GM18867 (cell line): ENCODE measurements around the gene FAM161B.
"Not testable (repeated sequence)": the region's sequence is repeated elsewhere in the genome, so short reads cannot be mapped to it uniquely, and the experiment has no call there.

Source experiments
- ATAC-seq: cut with Tn5 transposase; IDR thresholded peaks from one replicate; pipeline ENCODE4 v1.9.1; 2021; ENCODE audit warnings: mild to moderate bottlenecking, moderate library complexity; ENCODE audit not compliant: unreplicated experiment

The FAM161B gene, protein sequence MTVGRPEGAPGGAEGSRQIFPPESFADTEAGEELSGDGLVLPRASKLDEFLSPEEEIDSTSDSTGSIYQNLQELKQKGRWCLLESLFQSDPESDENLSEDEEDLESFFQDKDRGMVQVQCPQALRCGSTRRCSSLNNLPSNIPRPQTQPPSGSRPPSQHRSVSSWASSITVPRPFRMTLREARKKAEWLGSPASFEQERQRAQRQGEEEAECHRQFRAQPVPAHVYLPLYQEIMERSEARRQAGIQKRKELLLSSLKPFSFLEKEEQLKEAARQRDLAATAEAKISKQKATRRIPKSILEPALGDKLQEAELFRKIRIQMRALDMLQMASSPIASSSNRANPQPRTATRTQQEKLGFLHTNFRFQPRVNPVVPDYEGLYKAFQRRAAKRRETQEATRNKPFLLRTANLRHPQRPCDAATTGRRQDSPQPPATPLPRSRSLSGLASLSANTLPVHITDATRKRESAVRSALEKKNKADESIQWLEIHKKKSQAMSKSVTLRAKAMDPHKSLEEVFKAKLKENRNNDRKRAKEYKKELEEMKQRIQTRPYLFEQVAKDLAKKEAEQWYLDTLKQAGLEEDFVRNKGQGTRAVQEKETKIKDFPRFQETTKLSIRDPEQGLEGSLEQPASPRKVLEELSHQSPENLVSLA

DNA sequence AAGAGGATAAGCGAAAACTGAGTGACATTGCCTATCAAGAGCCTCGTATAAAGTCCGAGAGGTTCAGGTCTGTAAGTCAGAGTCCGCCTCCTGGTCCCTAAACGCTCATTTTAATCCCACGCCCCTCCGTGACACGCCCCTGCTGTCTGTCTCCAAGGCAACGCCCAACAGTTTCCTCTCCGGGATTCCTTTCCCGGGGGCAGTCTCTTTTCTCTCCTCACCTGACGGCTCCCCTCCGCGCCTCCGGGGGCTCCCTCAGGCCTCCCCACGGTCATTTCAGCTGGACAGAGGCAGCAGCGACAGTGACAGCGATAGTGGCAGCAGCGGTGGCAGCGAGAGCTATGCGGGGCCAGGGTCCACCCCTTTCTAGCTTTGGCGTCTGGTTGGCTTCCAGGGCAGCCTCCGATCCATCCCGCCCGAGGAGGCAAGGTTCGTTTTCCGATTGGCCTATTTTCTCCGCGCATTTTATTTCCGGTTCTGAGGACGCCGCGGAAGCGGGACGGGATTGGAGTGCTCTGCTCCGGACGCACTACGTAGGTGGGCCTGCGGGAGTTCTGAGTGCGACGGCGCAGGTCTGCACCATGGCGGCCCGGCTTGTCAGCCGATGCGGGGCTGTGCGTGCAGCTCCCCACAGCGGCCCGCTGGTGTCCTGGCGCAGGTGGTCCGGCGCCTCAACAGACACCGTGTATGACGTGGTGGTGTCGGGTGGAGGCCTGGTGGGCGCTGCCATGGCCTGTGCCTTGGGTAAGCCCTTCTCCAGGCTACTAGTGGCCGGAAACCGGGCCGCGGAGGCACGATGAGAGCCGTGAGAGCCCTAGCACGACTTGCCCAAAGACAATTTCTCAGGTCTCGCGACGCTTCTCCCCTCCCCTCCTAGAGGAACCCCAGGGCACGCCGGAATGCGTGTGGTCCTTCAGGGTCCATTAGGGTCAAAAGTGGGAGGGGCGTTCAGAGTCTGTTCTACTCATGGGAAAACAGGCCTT lies at the start of gene FAM161B, which contains the start of gene COQ6:
Gene FAM161B (minus strand): TSS at position 343 of the 983 bp plus-strand sequence. CDS start 68 bp downstream, at position 275.
Gene COQ6 (plus strand): TSS at position 551 of the 983 bp plus-strand sequence. CDS start 31 bp downstream, at position 582.
- ATAC-seq: peak; percentile 88

DNA sequence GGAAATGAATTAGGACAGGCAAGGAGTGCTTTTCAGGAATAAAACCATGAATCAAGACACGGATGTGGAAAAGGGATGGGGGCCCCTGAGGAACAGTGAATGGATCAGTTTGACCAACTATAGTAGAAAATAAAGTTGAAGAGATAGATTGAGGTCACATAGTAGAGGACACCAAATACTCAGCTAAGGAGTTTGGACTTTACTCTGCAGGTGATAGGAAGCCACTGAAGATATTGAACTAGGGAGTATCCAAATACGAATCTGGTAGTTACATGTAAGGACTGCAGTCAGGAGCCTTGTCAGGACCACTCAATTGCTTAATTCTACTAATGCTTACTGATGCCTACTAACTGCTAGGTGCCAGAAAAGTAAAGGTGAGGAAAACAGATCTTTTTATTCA lies 48.8 kb upstream of the FAM161B start:
- ATAC-seq: no peak

DNA sequence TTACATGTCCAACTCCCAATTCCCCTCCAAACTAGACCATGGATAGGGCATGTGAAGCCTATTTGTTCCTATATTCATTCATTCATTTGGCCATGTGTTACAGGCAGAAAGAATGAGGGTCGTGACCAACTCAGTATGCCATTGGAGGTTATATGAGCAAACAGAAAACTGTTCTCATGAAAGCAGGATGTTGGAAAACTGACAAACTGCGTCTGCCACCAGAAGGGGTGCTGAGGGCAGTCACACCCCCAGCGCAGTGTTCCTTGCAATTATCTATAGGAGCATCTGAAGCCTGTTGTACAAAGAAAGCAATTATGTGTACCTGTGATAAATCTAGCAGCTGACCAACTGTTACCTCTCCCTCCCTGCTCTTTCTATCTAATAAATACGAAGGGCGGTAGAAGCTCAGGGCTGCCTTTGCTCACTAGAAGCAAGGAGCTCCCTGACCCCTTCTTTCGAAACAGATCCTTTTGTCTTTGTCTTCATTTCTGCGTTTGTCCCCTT lies 48.1 kb upstream of the FAM161B start:
- ATAC-seq: no peak

DNA sequence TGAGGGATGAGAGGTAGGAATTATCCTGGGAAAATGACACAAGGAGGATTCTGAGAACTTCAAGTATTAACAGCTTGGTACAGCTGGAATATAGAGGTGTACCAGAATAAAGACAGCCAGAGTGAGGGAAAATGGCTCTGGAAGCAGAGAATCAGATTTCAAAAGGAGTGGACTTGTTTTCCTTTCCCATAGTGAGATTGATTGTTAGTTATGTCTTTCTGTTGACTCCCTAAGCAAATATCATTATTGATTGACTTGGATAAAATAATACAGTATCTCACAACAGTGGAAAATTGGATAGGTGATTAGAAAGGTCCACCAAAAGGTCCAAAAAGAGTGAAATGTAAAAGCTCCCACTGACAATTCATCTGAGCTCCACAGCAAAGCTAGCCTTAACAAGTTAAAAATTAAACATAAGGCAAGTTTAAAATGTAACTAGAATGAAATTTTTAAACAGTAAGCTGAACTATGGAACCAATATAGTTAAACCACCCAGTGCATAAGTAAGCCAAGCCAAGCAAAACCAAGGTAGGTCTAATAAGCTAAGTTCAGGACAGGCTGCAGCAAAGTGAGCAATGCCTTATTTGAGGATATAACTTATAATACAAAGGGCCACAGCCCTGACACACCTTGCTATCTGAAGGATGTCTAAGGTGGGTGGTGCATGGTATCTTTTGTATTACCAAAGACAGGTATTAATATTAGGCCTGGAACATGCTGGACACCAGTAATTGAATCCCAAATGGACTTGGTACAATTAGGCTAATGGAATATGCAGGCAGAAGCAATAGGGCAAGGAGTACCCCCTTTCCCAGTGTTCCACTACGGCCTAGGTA lies 47.4 kb upstream of the FAM161B start:
- ATAC-seq: no peak

DNA sequence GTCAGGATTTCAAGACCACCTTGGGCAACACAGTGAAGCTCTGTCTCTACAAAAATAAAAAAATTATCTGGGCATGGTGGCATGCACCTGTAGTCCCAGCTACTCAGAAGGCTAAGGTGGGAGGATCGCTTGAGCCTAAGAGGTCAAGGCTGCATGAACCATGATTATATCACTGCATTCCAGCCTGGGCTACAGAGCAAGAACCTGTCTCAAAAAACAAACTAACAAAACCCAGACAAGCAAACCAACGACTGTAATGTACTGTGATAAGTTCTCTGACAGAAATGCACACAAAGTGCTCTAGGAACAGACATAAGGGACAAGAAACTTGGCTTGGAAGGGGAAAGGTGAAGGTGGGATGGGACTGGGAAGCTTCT lies 46.8 kb upstream of the FAM161B start:
- ATAC-seq: no peak

DNA sequence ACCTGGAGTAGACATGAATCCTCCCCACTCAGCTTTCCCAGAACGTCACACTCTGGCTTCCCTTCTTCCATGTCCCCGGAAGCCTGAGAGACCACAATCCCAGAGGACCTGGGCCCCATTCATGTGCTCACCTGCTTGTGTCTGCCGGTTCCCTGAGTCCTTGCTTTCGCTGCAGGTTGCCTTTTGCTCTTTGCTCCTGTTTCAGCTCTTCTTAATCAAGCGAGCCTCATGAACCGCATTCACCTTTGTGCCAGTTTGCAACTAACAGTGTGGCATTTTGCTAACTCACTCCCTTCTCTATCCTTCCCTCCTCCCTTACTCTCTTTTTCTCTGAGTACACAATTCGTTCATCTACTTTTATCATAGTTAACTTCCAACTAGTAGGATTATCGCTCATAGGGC lies 46.1 kb upstream of the FAM161B start:
- no peak for ATAC-seq

DNA sequence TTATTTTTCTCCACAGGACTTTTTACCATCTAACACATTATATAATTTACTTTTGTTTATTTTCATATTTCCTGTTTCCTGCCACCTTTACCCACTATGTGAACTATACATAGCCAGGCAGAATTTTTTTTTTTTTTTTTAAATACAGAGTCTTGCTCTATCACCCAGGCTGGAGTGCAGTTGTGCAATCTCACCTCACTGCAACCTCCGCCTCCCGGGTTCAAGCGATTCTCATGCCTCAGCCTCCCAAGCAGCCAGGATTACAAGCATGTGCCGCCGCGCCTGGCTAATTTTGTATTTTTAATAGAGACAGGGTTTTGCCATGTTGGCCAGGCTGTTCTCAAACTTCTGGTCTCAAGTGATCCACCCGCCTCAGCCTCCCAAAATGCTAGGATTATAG lies 45.0 kb upstream of the FAM161B start:
- ATAC-seq: not testable (repeated sequence)

DNA sequence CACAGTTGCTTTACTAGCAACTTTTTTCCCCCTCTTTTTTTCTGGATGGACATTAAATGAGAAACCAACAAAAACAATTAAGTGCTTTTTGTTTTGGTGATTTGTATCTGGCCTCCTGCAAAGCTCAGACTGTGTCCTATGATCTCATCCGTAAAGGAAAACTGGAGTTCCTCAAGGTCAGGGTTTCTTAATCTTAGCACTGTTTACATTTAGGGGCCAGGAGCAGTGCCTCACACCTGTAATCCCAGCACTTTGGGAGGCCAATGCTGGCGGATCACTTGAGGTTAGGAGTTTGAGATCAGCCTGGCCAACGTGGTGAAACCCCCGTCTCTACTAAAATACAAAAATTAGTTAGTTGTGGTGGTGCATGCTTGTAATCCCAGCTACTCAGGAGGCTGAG lies 41.2 kb upstream of the FAM161B start:
- ATAC-seq: no peak

DNA sequence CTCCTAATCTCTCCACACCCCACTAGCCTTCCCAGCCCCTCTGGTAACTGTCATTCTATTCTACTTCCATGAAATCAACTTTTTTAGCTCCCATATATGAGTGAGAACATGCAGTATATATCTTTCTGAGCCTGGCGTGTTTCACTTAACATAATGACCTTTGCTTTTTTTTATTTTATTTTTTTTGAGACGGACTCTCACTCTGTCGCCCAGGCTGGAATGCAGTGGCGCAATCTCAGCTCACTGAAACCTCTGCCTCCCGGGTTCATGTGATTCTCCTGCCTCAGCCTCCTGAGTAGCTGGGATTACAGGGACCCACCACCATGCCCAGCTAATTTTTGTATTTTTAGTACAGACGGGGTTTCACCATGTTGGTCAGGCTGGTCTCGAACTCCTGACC lies 38.8 kb upstream of the FAM161B start:
- ATAC-seq: not testable (repeated sequence)

DNA sequence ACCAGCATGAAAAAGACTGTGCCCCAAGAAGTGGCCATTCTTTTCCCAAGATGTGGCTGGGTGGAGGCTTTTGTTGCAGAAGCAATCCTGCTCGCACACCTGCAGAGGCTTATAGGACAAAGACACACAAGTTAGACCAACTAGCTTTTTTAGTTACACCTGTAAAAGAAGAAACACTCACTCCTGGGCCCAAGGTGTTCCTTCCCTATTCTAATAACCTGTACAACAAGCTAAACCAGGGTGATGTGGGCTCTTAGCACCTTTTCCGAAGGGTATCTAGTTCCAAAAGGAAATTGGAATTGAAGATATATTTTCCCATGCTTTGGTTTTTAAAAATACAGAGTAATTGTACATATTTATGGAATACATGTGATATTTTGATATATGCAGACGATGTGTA lies 38.2 kb upstream of the FAM161B start:
- no peak for ATAC-seq

DNA sequence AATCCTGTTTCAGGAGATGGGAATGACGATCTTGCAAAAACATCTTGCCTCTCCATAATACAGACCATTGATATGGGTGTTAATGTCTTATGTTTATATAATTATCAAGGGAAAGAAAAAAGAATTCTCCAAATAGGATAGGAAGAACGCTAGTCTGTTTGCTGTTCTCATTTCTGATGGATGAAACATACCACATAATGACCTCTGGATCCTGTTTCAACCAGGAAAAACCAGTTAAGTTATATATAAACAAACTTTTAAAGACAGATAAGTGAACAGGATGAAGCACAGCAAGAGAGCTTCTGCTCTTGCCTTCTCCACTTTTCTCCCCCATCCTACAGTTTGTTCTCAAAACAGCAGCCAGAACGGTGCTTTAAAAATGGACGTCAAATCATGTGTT lies 28.0 kb upstream of the FAM161B start:
- no peak for ATAC-seq

DNA sequence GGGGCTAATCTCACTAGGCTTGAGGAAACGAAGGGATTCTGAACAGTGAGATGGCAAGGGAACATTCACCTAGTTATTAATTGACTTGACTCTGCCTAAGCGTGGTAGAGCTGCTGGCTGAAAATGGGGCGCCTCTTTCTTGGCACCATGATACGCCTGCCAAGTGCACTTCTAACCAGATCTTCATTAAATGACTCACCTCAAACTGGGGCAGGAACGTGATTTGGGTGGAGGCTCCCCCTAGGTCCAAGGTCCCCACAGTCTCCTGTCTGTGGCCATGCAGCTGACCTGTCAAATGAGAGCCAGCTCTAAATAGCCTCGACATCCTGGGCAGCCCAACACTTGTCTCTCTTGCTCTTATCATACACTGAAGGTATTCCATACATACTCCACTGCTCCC lies 26.2 kb upstream of the FAM161B start:
- no peak for ATAC-seq

DNA sequence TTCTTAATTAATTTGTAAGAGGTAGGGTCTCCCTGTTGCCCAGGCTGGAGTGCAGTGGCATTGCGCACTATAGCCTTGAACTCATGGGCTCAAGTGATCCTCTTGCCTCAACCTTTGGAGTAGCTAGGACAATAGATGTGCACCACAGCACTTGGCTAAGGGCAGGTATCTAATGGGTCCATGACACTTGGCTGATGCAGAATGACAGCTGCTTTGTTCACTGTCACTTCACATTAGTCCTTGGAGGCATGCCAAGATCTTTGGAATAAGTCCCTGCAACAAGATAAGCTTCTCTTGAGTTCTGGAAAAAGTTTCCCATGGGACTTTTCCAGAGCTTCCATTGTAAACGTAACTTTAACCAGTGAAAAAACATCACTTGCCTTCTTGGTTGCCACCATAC lies 23.6 kb upstream of the FAM161B start:
- no peak for ATAC-seq

DNA sequence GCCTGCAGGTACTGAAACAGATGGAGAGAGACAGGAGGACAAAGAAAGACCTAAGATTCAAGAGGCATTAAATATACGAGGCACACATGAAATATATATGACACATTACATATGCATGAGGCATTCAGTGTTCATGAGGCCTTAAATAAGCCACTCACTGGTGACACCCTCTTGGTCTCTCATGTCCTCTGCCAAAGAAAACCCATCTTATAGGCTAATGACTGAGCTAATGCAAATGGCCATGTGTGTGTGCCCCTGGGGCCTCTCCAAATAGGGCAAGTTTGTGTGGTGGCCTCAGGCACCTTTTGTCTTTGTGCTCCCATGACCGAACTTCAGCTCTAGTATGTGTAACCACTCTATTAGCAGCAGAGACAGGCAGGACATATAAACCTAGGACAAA lies 19.0 kb upstream of the FAM161B start:
- ATAC-seq: no peak

DNA sequence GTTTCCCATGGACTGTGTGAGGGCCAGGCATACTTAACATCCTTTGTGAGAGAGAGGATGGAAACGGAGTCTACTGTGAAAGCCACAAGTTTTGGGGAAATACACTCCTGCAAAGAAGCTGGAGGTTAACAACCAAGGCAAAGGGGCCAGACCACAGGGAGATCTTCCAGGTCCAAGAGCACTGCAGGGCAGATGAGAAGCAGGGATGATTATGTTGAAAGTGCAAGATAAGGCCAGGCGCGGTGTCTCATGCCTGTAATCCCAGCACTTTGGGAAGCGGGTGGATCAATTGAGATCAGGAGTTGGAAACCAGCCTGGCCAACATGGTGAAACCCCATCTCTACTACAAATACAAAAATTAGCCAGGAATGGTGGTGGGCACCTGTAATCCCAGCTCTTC lies 15.3 kb upstream of the FAM161B start:
- no peak for ATAC-seq

DNA sequence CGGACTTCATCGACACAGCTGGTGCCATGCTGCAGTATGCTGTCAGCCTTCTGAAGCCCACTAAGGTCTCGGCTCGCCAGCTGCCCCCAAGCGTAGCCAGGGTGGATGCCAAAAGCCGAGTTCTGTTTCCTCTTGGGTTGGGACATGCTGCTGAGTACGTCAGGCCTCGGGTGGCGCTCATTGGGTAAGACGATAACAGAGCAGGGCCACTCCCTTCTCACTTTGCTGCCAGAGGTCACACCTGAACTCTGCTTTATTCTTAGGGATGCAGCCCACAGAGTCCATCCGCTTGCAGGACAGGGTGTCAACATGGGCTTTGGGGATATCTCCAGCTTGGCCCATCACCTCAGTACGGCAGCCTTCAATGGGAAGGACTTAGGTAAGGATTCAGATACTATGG lies 11.3 kb upstream of the FAM161B start:
- no peak for ATAC-seq

DNA sequence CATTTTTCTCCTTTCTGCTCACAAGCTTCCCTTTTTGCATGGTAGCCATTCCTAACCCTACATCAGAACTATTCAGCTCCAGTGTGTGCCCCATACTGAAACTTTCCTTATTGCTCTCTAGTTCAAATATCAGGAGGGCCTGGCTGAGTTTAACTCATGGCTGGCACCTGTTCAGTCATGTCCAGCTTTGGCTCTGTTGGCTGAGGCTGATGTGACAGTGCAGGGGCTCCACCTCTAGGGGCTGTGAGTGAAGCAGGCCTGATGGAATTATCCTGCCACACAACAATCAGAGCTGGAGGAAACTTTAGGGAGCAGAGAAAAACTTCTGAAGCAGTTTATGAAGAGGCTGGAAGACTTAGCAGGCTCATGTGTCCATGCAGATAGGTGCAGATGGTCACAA lies 8.7 kb upstream of the FAM161B start:
- ATAC-seq: no peak

DNA sequence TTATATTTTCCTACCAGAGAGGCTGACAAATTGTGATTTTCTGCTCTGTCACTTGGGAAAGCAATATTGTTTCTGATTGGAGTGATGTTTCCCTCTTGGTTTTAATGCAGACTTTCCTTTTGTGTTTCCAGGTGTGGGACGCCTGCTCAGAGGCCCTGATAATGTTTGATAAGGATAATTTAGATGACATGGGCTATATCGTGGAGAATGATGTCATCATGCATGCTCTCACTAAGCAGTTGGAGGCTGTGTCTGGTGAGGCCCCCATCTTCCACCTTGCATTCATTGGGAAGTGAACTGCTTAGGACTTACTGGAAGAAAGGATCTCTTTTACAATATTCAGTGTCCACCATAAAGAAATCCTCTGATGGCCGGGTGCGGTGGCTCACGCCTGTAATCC lies 5.8 kb upstream of the FAM161B start:
- no peak for ATAC-seq

DNA sequence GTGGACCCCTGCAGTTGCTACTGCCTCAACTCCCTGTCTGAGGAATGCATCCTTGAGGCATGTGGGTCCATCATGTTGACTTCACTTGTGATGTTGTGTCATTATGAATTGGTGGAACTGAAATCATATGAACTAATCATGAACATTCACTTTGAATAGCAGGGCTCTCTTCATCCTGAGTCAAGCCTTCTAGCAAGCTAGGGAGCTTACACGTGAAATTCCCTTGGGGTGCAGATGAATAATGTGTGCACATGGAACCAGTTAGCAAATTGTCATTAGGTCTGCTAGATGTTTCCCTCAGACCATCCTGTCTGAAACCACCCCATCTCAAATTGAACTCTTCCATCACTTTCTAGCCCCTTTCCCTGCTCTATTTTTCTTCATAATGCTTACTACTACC lies 3.8 kb upstream of the FAM161B start:
- no peak for ATAC-seq

DNA sequence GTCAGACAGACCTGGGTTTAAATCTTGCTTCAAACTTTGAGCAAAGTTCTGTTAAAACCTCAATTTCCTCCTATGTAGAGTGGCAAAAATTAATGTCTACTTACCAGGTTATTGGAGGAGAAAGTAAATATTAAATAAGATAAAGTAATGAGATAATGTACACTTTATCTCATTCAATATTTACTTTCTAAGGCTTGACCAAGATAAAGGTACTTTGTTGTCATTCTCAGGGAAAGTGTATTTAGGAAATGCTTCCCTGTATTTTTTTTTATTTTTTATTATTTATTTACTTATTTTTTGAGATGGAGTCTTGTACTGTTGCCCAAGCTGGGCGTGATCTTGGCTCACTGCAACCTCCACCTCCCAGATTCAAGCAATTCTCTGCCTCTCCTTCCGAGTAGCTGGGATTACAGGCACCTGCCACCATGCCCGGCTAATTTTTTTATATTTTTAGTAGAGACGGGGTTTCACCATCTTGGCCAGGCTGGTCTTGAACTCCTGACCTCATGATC lies 4.7 kb downstream of the FAM161B start:
- ATAC-seq: no peak
